ENCODE results near the gene SMARCA2. TPM values are rescaled to one million over a fixed set of nuclear protein-coding genes. Genes with fewer than 3 reads are reported as not detected.

Gene SMARCA2
- total and polyA plus RNA-seq, 12 donors, result 38.3 to 192 (median 142) TPM

DNA sequence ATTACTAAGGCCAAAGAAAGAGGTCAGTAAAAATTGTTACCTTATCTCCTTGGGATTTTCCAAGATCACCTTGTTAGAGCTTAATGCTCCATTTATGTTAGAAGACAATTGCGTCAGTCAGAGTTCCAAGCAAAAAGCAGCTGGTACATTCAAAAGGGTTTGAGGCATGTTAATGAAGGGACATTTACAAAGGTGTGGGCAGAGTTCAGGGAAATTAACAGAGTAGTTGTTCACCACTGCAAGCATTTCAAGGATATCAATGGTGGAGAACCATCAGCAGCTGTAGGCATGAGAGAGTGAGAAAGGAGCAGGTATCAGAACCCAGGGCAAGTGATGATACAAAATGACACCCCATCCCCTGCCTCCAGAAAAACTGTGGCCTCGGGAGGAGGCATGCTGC is 17.0 kb upstream of the SMARCA2 start:
- no peaks in the 10 kb centered on the region for H3K4me1 ChIP-seq (replicated peaks in 1 of 2)
- no peaks in the 10 kb centered on the region for H3K36me3 ChIP-seq (replicated peaks in 1 of 2)
- no peak overlapping the region for H3K27ac ChIP-seq
- WGBS, 4 donors, result 60 to 76% (median 67%) methylated on average over 2 of the region's 2 CpGs
- intact Hi-C loops (cut with DNase I), result no loop called here
- H3K4me3 ChIP-seq, result no peak overlapping the region
- peaks cover 5% of the 10 kb centered on the region for H3K27me3 ChIP-seq
- TF ChIP-seq POLR2A (IDR thresholded peaks at IDR 0.05), result no peak
- TF ChIP-seq, protein P1, sequence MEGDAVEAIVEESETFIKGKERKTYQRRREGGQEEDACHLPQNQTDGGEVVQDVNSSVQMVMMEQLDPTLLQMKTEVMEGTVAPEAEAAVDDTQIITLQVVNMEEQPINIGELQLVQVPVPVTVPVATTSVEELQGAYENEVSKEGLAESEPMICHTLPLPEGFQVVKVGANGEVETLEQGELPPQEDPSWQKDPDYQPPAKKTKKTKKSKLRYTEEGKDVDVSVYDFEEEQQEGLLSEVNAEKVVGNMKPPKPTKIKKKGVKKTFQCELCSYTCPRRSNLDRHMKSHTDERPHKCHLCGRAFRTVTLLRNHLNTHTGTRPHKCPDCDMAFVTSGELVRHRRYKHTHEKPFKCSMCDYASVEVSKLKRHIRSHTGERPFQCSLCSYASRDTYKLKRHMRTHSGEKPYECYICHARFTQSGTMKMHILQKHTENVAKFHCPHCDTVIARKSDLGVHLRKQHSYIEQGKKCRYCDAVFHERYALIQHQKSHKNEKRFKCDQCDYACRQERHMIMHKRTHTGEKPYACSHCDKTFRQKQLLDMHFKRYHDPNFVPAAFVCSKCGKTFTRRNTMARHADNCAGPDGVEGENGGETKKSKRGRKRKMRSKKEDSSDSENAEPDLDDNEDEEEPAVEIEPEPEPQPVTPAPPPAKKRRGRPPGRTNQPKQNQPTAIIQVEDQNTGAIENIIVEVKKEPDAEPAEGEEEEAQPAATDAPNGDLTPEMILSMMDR (IDR thresholded peaks at IDR 0.05), result no peak
- no peak for DNase-seq
- no peaks in the 10 kb centered on the region for H3K9me3 ChIP-seq (replicated peaks in 1 of 3)

DNA sequence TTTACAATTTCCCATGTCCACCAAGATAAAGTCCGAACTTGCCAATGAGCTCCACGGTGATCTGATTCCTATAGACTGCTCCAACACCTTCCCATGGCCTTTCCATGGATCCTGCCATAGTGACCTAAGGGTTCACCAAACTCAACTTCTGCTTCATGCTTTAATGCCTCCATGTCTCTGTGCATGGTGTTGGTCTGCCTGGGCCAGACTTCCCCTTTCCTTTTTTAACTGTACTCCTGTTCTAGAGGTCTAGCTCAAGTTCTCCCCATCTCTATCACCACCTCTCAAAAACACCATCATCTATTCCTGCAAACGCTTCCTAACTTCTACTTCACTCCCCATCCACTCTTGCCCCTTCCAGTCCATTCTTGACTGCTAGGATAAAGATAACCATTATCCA is 14.8 kb upstream of the SMARCA2 start:
- Histone ChIP-seq H3K27me3 (peaks cover 9% of the 10 kb centered on the region), H3K9me3 (replicated peaks in 1 of 3) (no peaks in the 10 kb centered on the region), H3K4me3 (no peak overlapping the region), H3K36me3 (replicated peaks in 1 of 2) (no peaks in the 10 kb centered on the region), H3K27ac (no peak overlapping the region), H3K4me1 (replicated peaks in 1 of 2) (no peaks in the 10 kb centered on the region)
- no peak for DNase-seq
- WGBS, 4 donors, result 86 to 93% (median 89%) methylated on average over 3 of the region's 3 CpGs
- TF ChIP-seq POLR2A (IDR thresholded peaks at IDR 0.05), result no peak
- TF ChIP-seq, protein P1 (IDR thresholded peaks at IDR 0.05), result no peak
- intact Hi-C loops (cut with DNase I), result no loop called here

DNA sequence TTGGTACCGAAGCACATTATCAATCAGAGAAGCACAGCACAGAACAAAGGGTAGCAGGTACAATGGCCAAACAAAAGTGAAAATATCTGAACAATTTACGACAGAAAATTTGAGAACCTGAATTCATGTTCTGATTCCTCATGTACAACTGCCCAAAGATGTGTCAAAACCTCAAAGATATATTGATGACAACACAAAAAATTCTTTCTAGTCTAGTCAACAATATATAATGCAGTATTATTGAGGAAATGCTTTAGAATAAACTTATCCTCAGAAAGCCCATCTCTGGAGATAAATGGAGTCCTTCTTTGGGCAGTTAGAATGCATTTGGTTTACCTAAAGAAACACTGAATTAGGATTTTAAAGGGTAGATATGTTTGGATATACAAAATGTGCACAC is 6.8 kb upstream of the SMARCA2 start:
- Histone ChIP-seq H3K36me3 (replicated peaks in 1 of 2) (no peaks in the 10 kb centered on the region), H3K27me3 (peaks cover 4% of the 10 kb centered on the region), H3K9me3 (replicated peaks in 1 of 3) (no peaks in the 10 kb centered on the region), H3K4me3 (no peak overlapping the region), H3K27ac (no peak overlapping the region), H3K4me1 (replicated peaks in 1 of 2) (peaks cover under 1 to 1% of the 10 kb centered on the region in 2 donors)
- TF ChIP-seq POLR2A (IDR thresholded peaks at IDR 0.05), result no peak
- TF ChIP-seq, protein P1 (IDR thresholded peaks at IDR 0.05), result no peak
- no peak for DNase-seq
- intact Hi-C loops (cut with DNase I), result no loop called here
- 83 to 91% (median 87%) methylated on average over 2 of the region's 2 CpGs for WGBS, 4 donors

DNA sequence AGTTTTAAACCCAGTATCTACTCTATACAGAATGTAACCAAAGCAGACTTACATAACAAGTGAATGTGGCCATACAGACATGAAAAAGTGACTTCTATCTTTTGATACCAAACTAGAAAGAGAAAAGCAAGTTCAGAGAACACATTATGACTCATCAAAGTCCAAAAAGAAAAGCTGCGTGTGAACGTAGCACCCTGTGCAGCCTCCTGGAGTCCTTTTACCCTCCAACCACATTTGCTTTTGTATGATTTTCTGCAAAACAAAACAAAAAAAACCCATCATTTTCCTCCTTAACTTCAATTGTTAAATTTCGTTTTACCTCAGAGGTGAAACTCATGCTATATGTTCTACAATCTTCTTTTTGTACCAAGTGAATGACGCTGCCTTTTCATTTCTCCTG is 2.8 kb upstream of the SMARCA2 start:
- intact Hi-C loops (cut with DNase I), result no loop called here
- TF ChIP-seq POLR2A (IDR thresholded peaks at IDR 0.05), result no peak
- TF ChIP-seq, protein P1 (IDR thresholded peaks at IDR 0.05), result no peak
- H3K36me3 ChIP-seq (replicated peaks in 1 of 2), result no peaks in the 10 kb centered on the region
- DNase-seq, result no peak
- 85 to 89% (median 87%) methylated on average over 4 of the region's 4 CpGs for WGBS, 4 donors
- H3K9me3 ChIP-seq (replicated peaks in 1 of 3), result no peaks in the 10 kb centered on the region
- H3K4me3 ChIP-seq, result no peak overlapping the region
- no peak overlapping the region for H3K27ac ChIP-seq
- H3K4me1 ChIP-seq (replicated peaks in 1 of 2), result peaks cover 5 to 11% of the 10 kb centered on the region in 2 donors
- H3K27me3 ChIP-seq, result no peaks in the 10 kb centered on the region

Measured in adrenal gland (tissue), 12 donors.